GM19240 (cell line): ENCODE data around the gene SDE2.
"Not testable (repeated sequence)": the region's sequence is repeated elsewhere in the genome, so short reads cannot be mapped to it uniquely, and the experiment has no call there.

ENCODE experiments used
- DNase-seq: peaks from one replicate; pipeline ENCODE4 v3.0.0; 2011; ENCODE audit warnings: low spot score; ENCODE audit not compliant: insufficient read length

SDE2 gene

DNA sequence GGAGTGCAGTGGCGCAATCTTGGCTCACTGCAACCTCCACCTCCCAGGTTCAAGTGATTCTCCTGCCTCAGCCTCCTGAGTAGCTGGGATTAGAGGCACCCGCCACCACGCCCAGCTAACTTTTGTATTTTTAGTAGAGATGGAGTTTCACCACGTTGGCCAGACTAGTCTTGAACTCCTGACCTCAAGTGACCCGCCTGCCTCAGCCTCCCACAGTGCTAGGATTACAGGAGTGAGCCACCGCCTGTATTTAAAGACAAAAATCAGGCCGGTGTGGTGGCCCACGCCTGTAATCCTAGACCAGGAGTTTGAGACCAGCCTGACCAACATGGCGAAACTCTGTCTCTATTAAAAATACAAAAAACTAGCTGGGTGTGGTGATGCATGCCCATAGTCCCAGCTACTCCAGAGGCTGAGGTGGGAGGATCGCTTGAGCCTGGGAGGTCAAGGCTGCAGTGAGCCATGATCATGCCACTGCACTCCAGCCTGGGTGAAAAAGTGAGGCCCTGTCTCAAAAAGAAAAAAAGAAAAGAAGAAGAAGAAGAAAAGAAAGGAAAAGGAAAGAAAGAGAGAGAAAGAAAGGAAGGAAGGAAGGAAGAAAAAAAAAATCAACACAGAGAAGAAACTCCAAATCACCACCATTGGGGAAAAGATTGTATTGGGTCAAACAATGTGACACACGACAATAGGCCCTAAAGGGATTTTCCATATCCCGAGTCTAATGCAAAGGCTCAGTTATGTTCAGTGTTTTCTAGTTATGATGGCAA, 8.2 kb upstream of the SDE2 start:
- not testable (repeated sequence) for DNase-seq

- no peak for DNase-seq
Observed at GRCh38 chr1:226006686-226007085, 7.5 kb upstream of the SDE2 start.

DNA sequence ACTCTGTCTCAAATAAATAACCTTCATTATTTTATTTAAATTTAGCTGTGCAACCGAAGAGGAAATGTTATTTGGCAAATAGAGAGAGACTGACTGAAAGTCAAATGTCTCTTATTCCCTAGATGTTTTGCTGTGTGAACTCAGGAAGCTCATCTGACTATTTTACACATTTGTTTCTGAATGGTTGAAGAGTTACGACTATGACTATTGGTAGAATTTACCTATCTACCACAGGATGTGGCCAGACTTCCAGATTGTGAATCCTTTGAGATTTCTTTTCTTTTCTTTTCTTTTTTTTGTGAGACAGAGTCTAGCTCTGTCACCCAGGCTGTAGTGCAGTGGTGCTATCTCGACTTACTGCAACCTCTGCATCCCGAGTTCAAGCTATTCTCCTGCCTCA, 5.3 kb upstream of the SDE2 start:
- no peak for DNase-seq

DNA sequence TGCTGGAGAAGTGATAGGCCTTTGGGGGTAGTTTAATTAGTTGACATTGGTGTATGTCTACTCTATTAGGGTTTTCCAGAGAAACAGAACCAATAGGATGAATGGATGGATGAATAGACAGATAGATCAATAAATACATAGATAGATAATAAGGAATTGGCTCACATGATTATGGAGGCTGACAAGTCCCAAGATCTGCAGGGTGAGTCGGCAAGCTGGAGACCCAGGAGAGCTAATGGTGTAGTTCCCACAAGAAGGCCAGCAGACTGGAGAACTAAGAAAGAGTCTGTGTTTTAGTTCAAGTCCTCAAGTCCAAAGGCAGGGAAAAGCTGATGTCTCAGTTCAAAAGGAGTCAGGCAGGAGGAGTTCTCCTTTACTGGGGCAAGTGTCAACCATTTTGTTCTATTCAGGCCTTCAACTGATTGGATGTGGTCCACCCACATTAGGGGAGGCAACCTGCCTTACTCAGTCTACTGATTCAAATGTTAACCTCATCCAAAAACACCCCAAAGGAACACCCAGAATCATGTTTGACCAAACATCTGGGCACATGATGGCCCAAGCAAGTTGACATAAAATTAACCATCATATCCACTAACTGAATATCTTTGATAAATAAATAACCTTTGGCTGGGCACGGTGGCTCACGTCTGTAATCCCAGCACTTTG, 4.5 kb upstream of the SDE2 start:
- DNase-seq: no peak

DNA sequence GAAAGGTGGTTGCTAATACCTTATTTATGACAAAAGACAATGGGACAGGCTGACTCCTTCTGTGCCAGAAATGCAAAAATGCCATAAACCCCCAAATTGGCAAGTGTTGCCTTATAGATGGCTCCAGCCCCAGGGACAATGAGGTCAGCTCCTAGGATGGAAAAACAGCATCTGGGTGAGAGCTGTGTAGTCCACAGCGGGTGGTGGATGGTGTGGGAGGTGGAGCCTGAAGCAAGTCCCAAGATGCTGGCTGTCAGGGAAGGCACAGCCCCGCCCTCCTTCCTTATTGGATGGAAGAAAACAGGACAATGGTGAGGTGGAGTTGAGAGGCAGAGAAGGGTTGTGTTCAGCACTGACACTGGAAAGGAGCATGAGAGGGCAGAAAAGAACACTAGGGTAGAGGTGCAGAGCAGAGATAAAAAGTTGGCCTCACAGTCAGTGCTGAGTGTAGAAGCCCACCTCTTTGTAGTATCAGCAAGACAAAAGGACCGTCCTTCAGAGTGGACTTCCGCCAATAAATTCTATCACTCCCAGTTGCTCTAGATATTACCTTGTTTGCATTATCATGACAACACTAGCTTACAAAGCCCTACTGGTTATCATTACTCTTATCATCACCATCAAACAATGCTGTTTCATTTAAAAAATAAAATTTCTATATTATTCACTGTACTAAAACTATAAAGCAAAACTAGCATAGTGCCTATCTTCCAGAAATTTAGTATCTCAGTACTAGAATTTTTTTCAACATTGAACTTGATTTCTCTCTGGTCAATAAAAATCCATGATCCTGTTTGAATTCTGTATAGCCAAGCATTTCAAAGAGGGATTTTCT, 3.7 kb upstream of the SDE2 start:
- DNase-seq: no peak

- DNase-seq: no peak
Observed at GRCh38 chr1:226001963-226002666, 3.0 kb upstream of the SDE2 start.

- no peak for DNase-seq
Observed at GRCh38 chr1:226001088-226001487, 1.9 kb upstream of the SDE2 start.

DNA sequence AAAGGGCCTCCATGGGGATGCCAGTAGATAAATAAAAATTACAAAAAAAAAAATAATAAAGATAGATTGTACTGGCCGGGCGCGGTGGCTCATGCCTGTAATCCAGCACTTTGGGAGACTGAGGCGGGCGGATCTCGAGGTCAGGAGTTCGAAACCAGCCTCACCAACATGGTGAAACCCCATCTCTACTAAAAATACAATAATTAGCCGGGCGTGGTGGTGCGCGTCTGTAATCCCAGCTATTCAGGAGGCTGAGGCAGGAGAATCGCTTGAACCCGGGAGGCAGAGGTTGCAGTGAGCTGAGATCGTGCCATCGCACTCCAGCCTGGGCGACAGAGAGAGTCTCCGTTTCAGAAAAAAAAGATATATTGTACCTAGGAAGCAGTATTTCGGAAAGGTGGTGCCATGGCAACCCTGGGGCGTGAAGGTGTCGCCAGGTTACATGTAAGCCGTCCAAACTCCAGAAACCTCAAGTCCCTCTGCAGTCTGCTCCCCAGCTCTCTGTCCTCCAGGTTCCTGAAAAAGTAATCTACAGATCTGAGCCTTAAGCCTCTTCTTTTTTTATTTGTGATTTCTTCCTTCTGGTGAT, 1.4 kb upstream of the SDE2 start:
- not testable (repeated sequence) for DNase-seq

DNA sequence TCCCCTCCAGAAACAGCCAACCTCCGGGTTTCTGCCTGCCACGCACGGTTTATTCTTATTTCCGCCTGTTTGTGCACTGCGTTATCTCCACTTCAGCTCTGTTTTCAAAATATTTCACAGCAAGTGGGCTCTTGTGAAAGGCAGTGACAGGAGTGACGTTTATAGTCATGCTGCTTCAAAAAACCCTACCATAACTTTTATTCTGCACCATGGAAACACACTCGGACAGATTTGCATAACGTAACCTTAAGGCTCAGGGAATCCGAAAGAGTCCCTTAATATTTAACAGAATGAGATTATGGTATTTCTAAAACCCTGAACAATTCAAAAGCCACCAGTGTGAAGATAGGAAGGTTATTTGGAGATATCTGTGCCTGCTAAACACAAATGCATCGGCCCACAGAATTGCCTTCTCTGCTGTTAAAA, 782 bp upstream of the SDE2 start:
- no peak for DNase-seq

- DNase-seq: no peak
Observed at GRCh38 chr1:225998560-225999226, 450 bp downstream of the SDE2 start.

DNA sequence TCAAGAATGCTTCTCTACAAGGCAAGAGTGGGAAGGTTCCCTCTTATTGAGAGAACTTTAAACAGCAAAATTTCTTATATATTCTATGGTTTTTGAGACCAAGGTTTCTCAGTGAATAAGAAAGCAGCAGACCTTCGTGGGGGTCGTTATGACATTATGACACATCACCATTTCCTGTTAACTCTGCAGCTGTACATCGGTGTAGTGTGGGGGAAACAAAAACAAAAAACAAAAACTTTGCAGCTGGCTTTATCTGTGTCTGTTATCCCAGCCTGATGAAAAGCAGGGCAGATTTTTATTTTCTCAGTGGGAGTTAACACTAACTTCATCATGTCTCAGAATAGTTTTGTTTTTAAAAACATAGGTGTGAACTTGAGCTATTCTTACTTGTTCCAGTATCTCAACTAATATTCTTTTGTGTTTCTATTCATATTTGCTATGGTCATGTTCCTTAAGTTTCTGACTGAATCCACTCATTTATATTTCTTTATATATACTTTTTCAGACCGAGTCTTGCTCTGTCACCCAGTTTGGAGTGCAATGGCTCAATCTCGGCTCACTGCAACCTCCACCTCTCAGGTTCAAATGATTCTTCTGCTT, 2.1 kb downstream of the SDE2 start:
- no peak for DNase-seq

DNA sequence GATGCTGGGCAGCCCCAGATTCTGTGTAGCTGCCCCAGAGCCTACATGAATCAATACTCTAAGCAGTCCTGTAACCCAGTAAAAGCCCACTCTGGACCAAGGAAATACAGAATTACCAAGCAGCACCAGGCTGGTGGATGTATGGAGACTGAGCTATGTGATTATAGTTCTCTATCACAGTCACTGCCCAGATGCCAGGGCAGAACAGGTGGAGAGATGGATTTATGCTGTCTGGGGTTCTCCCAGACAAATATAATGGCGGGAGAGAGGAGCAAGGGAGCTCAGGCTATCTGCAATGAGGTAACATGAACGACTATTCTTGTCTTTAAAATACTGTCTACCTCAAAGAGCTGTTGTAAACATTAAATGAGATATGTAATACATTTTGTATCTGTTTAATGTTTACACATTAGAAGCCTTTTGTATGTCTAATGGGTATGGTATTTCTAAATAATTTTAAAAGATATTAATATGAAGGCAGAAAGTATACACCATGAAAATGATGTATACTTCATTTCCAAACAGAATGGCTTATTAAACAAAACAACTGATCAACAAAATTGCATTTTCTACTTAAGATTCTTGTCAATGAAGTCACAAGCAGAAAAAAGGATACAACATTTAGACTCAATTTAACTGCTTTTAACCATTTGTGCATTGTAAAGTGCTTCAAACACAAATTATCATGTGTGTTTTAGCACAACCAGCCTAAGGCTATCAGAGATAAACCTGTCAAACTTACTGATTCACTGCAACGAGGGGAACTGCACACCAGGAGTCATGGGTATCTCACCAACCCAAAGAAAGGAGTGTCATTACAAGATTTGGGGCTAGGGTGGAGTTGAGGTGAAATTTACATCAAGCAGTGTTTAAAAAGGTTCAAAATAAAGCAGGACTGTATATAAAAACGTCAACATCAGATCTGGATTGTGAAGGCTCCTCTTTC, 3.0 kb downstream of the SDE2 start:
- DNase-seq: no peak

- no peak for DNase-seq
Observed at GRCh38 chr1:225990705-225991464, 8.3 kb downstream of the SDE2 start.

GRCh38 chr1:225987491-225988316, 11.4 kb downstream of the SDE2 start:
- no peak for DNase-seq

GRCh38 chr1:225981714-225982113, 17.4 kb downstream of the SDE2 start:
- no peak for DNase-seq

GRCh38 chr1:225980005-225980836, 18.9 kb downstream of the SDE2 start:
- DNase-seq: no peak

DNA sequence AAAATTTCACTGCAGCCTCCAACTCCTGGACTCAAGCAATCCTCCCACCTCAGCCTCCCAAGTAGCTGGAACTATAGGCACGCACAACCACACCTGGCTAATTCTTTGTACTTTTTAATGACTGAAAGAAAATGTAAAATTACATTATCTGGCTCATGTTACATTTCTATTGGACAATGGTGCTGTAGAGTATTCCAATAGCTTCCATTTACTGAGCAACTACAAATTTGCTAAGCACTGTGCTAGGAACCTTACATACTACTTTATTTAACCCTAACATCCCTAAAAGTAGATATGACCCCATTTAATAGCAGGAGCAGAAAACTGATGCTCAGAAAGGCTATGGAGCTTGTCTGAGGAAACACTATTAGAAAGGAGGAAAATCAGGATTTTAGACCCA, 19.7 kb downstream of the SDE2 start:
- no peak for DNase-seq
